ENCODE results near the gene SETX. TPM values are rescaled to one million over a fixed set of nuclear protein-coding genes. Genes with fewer than 3 reads are reported as not detected.
A peak's percentile ranks its signal among the peaks of the same experiment; 100 is the strongest.

SETX gene
- total and polyA plus RNA-seq, 2 donors (not counting 1 experiment from before 2014, with no cell fraction given): 29.2 to 105 TPM

DNA sequence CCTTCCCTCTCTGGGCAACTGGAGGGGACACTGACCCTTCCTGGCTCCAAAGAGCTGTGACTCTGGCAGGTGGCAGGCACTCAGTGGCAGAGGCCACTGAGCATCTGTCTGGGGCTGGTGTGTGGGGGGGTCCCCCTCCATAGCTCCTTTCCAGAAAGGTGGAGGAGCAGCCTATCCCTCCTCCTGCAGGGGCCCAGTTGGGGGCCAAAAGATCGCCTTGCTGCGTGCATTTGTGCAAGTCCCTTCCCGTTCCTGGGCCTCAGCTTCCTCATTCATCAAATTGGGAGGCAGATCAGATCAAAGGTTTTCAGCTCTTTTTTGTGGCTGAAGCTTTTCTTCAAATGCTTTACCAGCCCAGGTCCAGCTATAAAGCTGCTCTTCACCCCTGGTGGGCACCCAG is 115.3 kb downstream of the SETX start:
- peak; percentile 36 for DNase-seq

DNA sequence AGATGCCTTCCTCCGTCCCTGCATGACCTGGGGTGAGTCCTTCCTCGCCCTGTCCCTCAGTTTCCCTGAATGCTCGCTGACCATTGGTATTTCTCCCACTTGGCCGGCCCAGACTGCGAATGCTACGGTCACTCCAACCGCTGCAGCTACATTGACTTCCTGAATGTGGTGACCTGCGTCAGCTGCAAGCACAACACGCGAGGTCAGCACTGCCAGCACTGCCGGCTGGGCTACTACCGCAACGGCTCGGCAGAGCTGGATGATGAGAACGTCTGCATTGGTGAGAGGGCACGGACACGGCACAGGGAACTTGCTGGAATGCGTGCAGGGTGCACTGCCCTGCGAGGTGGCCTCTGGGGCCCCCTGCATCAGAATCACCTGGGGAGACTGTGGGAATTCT is 115.8 kb downstream of the SETX start:
- H3K9me3 ChIP-seq (ENCODE audit: control extremely low read depth in 1 of 3, control insufficient read depth in 2 of 3, insufficient read depth in 1 of 3, low read length in 2 of 3): no peaks in the 10 kb centered on the region
- no peak for DNase-seq
- H3K4me3 Mint-ChIP-seq: peak overlapping the region; percentile 32
- no peaks in the 10 kb centered on the region for H4K20me1 ChIP-seq (ENCODE audit: control insufficient read depth, insufficient read depth, low read length, poor library complexity, severe bottlenecking)
- CTCF ChIA-PET: interaction anchor here (0.9 to 10.9 kb wide), 6 partner anchors 9 to 477 kb away, joined by 3 to 144 read pairs (median 3); partner anchors contain the start of gene NTNG2
- no peak overlapping the region for H3K27ac ChIP-seq (ENCODE audit: low read length in 2 of 2)
- no peaks in the 10 kb centered on the region for H3K36me3 ChIP-seq (replicated peaks in 1 of 2; ENCODE audit: control extremely low read depth in 1 of 2, control insufficient read depth in 1 of 2, extremely low read depth in 1 of 2, insufficient read depth in 2 of 2, low read length in 1 of 2)
- intact Hi-C loops (cut with micrococcal nuclease): no loop called here
- no peak for ATAC-seq (ENCODE audit: low read depth)
- POLR2A ChIA-PET: no interaction called here
- peaks cover 7 to 24% of the 10 kb centered on the region in 2 donors for H3K4me1 ChIP-seq (ENCODE audit: control insufficient read depth in 2 of 2, insufficient read depth in 2 of 2, low read length in 2 of 2)
- no peak overlapping the region for H2AFZ ChIP-seq (ENCODE audit: insufficient read depth, low read depth, low read length, poor library complexity, severe bottlenecking)
- no peak overlapping the region for H3K4me2 ChIP-seq (replicated peaks; ENCODE audit: low read depth, low read length, poor library complexity, severe bottlenecking)
- H3K9ac ChIP-seq (ENCODE audit: low read length): no peak overlapping the region
- H3K79me2 ChIP-seq (ENCODE audit: control insufficient read depth, insufficient read depth, low read length): no peaks in the 10 kb centered on the region
- TF ChIP-seq, protein P1, sequence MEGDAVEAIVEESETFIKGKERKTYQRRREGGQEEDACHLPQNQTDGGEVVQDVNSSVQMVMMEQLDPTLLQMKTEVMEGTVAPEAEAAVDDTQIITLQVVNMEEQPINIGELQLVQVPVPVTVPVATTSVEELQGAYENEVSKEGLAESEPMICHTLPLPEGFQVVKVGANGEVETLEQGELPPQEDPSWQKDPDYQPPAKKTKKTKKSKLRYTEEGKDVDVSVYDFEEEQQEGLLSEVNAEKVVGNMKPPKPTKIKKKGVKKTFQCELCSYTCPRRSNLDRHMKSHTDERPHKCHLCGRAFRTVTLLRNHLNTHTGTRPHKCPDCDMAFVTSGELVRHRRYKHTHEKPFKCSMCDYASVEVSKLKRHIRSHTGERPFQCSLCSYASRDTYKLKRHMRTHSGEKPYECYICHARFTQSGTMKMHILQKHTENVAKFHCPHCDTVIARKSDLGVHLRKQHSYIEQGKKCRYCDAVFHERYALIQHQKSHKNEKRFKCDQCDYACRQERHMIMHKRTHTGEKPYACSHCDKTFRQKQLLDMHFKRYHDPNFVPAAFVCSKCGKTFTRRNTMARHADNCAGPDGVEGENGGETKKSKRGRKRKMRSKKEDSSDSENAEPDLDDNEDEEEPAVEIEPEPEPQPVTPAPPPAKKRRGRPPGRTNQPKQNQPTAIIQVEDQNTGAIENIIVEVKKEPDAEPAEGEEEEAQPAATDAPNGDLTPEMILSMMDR (IDR thresholded peaks at IDR 0.05): no peak
- no peak for TF ChIP-seq EZH2 (IDR thresholded peaks at IDR 0.05; ENCODE audit: borderline replicate concordance, insufficient read depth, low read depth, low read length, poor library complexity, severe bottlenecking)
- peaks cover 0 to 3% (median 0%) of the 10 kb centered on the region in 4 experiments for H3K27me3 ChIP-seq (replicated peaks in 1 of 4; ENCODE audit: control extremely low read depth in 1 of 4, control insufficient read depth in 3 of 4, insufficient read depth in 4 of 4, low read length in 3 of 4)
- 88% methylated on average over 19 of the region's 19 CpGs for WGBS (ENCODE audit: insufficient coverage)
- H3K9me3 Mint-ChIP-seq (ENCODE audit: insufficient read depth): no peaks in the 10 kb centered on the region
- H3K4me3 ChIP-seq (ENCODE audit: control extremely low read depth in 1 of 5, extremely low read depth in 1 of 5, insufficient read depth in 1 of 5, low read depth in 2 of 5, low read length in 4 of 5): no peak overlapping the region
- H3K27me3 Mint-ChIP-seq: no peaks in the 10 kb centered on the region
- peaks cover 17% of the 10 kb centered on the region for H3K4me1 Mint-ChIP-seq
- peak overlapping the region; percentile 32 for H3K27ac Mint-ChIP-seq

More for the DNA sequence above, 115.3 kb downstream of the SETX start:
- Histone ChIP-seq H3K4me3 (ENCODE audit: control extremely low read depth in 1 of 5, extremely low read depth in 1 of 5, insufficient read depth in 1 of 5, low read depth in 2 of 5, low read length in 4 of 5) (no peak overlapping the region), H2AFZ (ENCODE audit: insufficient read depth, low read depth, low read length, poor library complexity, severe bottlenecking) (peak overlapping the region; percentile 2), H3K27ac (ENCODE audit: low read length in 2 of 2) (no peak overlapping the region), H3K4me1 (ENCODE audit: control insufficient read depth in 2 of 2, insufficient read depth in 2 of 2, low read length in 2 of 2) (peaks cover 7 to 24% of the 10 kb centered on the region in 2 donors), H3K9me3 (ENCODE audit: control extremely low read depth in 1 of 3, control insufficient read depth in 2 of 3, insufficient read depth in 1 of 3, low read length in 2 of 3) (no peaks in the 10 kb centered on the region), H3K36me3 (replicated peaks in 1 of 2; ENCODE audit: control extremely low read depth in 1 of 2, control insufficient read depth in 1 of 2, extremely low read depth in 1 of 2, insufficient read depth in 2 of 2, low read length in 1 of 2) (no peaks in the 10 kb centered on the region), H3K9ac (ENCODE audit: low read length) (no peak overlapping the region), H3K79me2 (ENCODE audit: control insufficient read depth, insufficient read depth, low read length) (no peaks in the 10 kb centered on the region), H3K27me3 (replicated peaks in 1 of 4; ENCODE audit: control extremely low read depth in 1 of 4, control insufficient read depth in 3 of 4, insufficient read depth in 4 of 4, low read length in 3 of 4) (peaks cover 0 to 3% (median 0%) of the 10 kb centered on the region in 4 experiments), H3K4me2 (replicated peaks; ENCODE audit: low read depth, low read length, poor library complexity, severe bottlenecking) (no peak overlapping the region), H4K20me1 (ENCODE audit: control insufficient read depth, insufficient read depth, low read length, poor library complexity, severe bottlenecking) (no peaks in the 10 kb centered on the region)
- ChIA-PET POLR2A (no interaction called here), CTCF (interaction anchor here (0.7 to 10.9 kb wide), 8 partner anchors 9 to 478 kb away, joined by 3 to 144 read pairs (median 3); partner anchors contain the start of gene NTNG2)
- no peaks in the 10 kb centered on the region for H3K9me3 Mint-ChIP-seq (ENCODE audit: insufficient read depth)
- H3K27ac Mint-ChIP-seq: peak overlapping the region; percentile 50
- peak overlapping the region; percentile 97 for H3K4me3 Mint-ChIP-seq
- no peak for TF ChIP-seq EZH2 (IDR thresholded peaks at IDR 0.05; ENCODE audit: borderline replicate concordance, insufficient read depth, low read depth, low read length, poor library complexity, severe bottlenecking)
- TF ChIP-seq, protein P1 (IDR thresholded peaks at IDR 0.05): no peak
- intact Hi-C loops (cut with micrococcal nuclease): no loop called here
- no peaks in the 10 kb centered on the region for H3K27me3 Mint-ChIP-seq
- peaks cover 17% of the 10 kb centered on the region for H3K4me1 Mint-ChIP-seq
- ATAC-seq (ENCODE audit: low read depth): no peak
- WGBS (ENCODE audit: insufficient coverage): 10% methylated on average over 3 of the region's 3 CpGs

Measured in B cell (primary cell).